ENCODE results near the gene CENPV.

DNA sequence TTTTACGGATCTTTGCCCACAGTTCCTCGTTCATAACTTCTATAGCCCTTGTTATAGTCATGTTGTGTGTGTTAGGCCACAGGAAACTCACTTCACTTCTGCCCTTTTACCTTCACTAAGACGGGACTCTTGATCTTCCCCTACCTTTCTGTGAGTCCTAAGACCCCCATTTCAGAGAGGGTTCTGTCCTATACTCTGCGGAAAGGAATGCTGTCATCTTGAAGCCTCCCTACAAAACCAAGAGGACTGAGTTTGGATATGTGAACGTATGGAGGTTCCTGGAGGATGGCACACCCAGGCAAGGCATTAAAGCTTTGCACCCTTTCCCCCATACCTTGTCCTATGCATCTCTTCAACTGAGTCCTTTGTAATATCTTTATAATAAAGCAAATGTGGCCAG lies 31.3 kb upstream of the CENPV start:
- TF ChIP-seq, protein P1, sequence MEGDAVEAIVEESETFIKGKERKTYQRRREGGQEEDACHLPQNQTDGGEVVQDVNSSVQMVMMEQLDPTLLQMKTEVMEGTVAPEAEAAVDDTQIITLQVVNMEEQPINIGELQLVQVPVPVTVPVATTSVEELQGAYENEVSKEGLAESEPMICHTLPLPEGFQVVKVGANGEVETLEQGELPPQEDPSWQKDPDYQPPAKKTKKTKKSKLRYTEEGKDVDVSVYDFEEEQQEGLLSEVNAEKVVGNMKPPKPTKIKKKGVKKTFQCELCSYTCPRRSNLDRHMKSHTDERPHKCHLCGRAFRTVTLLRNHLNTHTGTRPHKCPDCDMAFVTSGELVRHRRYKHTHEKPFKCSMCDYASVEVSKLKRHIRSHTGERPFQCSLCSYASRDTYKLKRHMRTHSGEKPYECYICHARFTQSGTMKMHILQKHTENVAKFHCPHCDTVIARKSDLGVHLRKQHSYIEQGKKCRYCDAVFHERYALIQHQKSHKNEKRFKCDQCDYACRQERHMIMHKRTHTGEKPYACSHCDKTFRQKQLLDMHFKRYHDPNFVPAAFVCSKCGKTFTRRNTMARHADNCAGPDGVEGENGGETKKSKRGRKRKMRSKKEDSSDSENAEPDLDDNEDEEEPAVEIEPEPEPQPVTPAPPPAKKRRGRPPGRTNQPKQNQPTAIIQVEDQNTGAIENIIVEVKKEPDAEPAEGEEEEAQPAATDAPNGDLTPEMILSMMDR (IDR thresholded peaks at IDR 0.05), result no peak
- TF ChIP-seq POLR2A (IDR thresholded peaks at IDR 0.05) (no peak), POLR2AphosphoS5 (IDR thresholded peaks at IDR 0.05) (no peak)

All from breast epithelium (tissue), 3 donors.